ENCODE results near the gene OPN1MW2. TPM values are rescaled to one million over a fixed set of nuclear protein-coding genes. Genes with fewer than 3 reads are reported as not detected.
"Not testable (repeated sequence)": the region's sequence is repeated elsewhere in the genome, so short reads cannot be mapped to it uniquely, and the experiment has no call there.

Gene OPN1MW2
- total RNA-seq: not detected

- DNase-seq; H3K4me1 ChIP-seq; H3K27me3 ChIP-seq; H3K9me3 ChIP-seq; H3K36me3 ChIP-seq (replicated peaks in 1 of 2; ENCODE audit: insufficient read depth in 1 of 2, low read depth in 2 of 2); ATAC-seq; H3K27ac ChIP-seq; H3K4me3 ChIP-seq; intact Hi-C loops (cut with DNase I): not testable (repeated sequence)
- WGBS, 2 donors: no CpG with 5 or more reads among the region's 16 CpGs
Measured at GRCh38 chrX:154219456-154219855, at the start of gene OPN1MW2. Gene OPN1MW2, plus strand, starts transcription at chrX:154219756. Its CDS starts 60 bp downstream, at chrX:154219816.

- ATAC-seq: peak; percentile 45
Measured at GRCh38 chrX:154172535-154172943, 47.0 kb upstream of the OPN1MW2 start.

GRCh38 chrX:154174356-154174755 is 45.2 kb upstream of the OPN1MW2 start:
- H3K36me3 ChIP-seq (replicated peaks in 1 of 2; ENCODE audit: insufficient read depth in 1 of 2, low read depth in 2 of 2); H3K4me3 ChIP-seq; H3K9me3 ChIP-seq; H3K27ac ChIP-seq; DNase-seq; H3K4me1 ChIP-seq; H3K27me3 ChIP-seq; ATAC-seq; intact Hi-C loops (cut with DNase I): not testable (repeated sequence)
- WGBS, 2 donors: no CpG with 5 or more reads among the region's 10 CpGs

More at GRCh38 chrX:154172535-154172943, 47.0 kb upstream of the OPN1MW2 start:
- H3K4me3 ChIP-seq; H3K4me1 ChIP-seq; DNase-seq; H3K27ac ChIP-seq; H3K27me3 ChIP-seq; H3K9me3 ChIP-seq; intact Hi-C loops (cut with DNase I); H3K36me3 ChIP-seq (replicated peaks in 1 of 2; ENCODE audit: insufficient read depth in 1 of 2, low read depth in 2 of 2): not testable (repeated sequence)
- no CpG with 5 or more reads among the region's 11 CpGs for WGBS, 2 donors

GRCh38 chrX:154182296-154182695 is 37.3 kb upstream of the OPN1MW2 start, which contains the start of gene OPN1MW:
Gene OPN1MW, plus strand, starts transcription at chrX:154182596. Its CDS starts 82 bp downstream, at chrX:154182678.
- H3K27ac ChIP-seq; H3K27me3 ChIP-seq; H3K4me3 ChIP-seq; H3K36me3 ChIP-seq (replicated peaks in 1 of 2; ENCODE audit: insufficient read depth in 1 of 2, low read depth in 2 of 2); DNase-seq; ATAC-seq; H3K9me3 ChIP-seq; H3K4me1 ChIP-seq; intact Hi-C loops (cut with DNase I): not testable (repeated sequence)
- WGBS, 2 donors: no CpG with 5 or more reads among the region's 14 CpGs

- no CpG with 5 or more reads among the region's 8 CpGs for WGBS, 2 donors
- H3K9me3 ChIP-seq; H3K4me1 ChIP-seq; H3K36me3 ChIP-seq (replicated peaks in 1 of 2; ENCODE audit: insufficient read depth in 1 of 2, low read depth in 2 of 2); H3K27me3 ChIP-seq; H3K27ac ChIP-seq; DNase-seq; ATAC-seq; intact Hi-C loops (cut with DNase I); H3K4me3 ChIP-seq: not testable (repeated sequence)
Measured at GRCh38 chrX:154183794-154184193, 35.8 kb upstream of the OPN1MW2 start.

- H3K36me3 ChIP-seq (replicated peaks in 1 of 2; ENCODE audit: insufficient read depth in 1 of 2, low read depth in 2 of 2); H3K4me3 ChIP-seq; H3K27ac ChIP-seq; ATAC-seq; intact Hi-C loops (cut with DNase I); H3K4me1 ChIP-seq; DNase-seq; H3K9me3 ChIP-seq; H3K27me3 ChIP-seq: not testable (repeated sequence)
- WGBS, 2 donors: no CpG with 5 or more reads among the region's 8 CpGs
Measured at GRCh38 chrX:154192846-154193245, 26.7 kb upstream of the OPN1MW2 start.

GRCh38 chrX:154194316-154194715 is 25.2 kb upstream of the OPN1MW2 start:
- H3K36me3 ChIP-seq (replicated peaks in 1 of 2; ENCODE audit: insufficient read depth in 1 of 2, low read depth in 2 of 2); ATAC-seq; H3K4me3 ChIP-seq; DNase-seq; H3K9me3 ChIP-seq; intact Hi-C loops (cut with DNase I); H3K4me1 ChIP-seq; H3K27ac ChIP-seq; H3K27me3 ChIP-seq: not testable (repeated sequence)
- WGBS, 2 donors: no CpG with 5 or more reads among the region's 2 CpGs

GRCh38 chrX:154196466-154196865 is 23.1 kb upstream of the OPN1MW2 start:
- H3K9me3 ChIP-seq; H3K27me3 ChIP-seq; H3K36me3 ChIP-seq (replicated peaks in 1 of 2; ENCODE audit: insufficient read depth in 1 of 2, low read depth in 2 of 2); H3K4me3 ChIP-seq; H3K27ac ChIP-seq; ATAC-seq; H3K4me1 ChIP-seq; intact Hi-C loops (cut with DNase I); DNase-seq: not testable (repeated sequence)
- no CpG with 5 or more reads among the region's 15 CpGs for WGBS, 2 donors

GRCh38 chrX:154209670-154210418 is 9.7 kb upstream of the OPN1MW2 start:
- H3K9me3 ChIP-seq; H3K27ac ChIP-seq; H3K36me3 ChIP-seq (replicated peaks in 1 of 2; ENCODE audit: insufficient read depth in 1 of 2, low read depth in 2 of 2); H3K27me3 ChIP-seq; intact Hi-C loops (cut with DNase I); H3K4me3 ChIP-seq; DNase-seq; H3K4me1 ChIP-seq: not testable (repeated sequence)
- no CpG with 5 or more reads among the region's 21 CpGs for WGBS, 2 donors
- peak; percentile 53 for ATAC-seq

GRCh38 chrX:154211057-154211456 is 8.5 kb upstream of the OPN1MW2 start:
- H3K27me3 ChIP-seq; H3K4me1 ChIP-seq; H3K27ac ChIP-seq; ATAC-seq; intact Hi-C loops (cut with DNase I); H3K9me3 ChIP-seq; H3K4me3 ChIP-seq; H3K36me3 ChIP-seq (replicated peaks in 1 of 2; ENCODE audit: insufficient read depth in 1 of 2, low read depth in 2 of 2): not testable (repeated sequence)
- peak in 1 of 4 donors; percentile 1 for DNase-seq
- 65 to 72% methylated on average over 4 to 6 of the region's 9 CpGs for WGBS, 2 donors

GRCh38 chrX:154211499-154211898 is 8.1 kb upstream of the OPN1MW2 start:
- no CpG with 5 or more reads among the region's 10 CpGs for WGBS, 2 donors
- H3K27ac ChIP-seq; DNase-seq; H3K36me3 ChIP-seq (replicated peaks in 1 of 2; ENCODE audit: insufficient read depth in 1 of 2, low read depth in 2 of 2); intact Hi-C loops (cut with DNase I); H3K27me3 ChIP-seq; ATAC-seq; H3K4me3 ChIP-seq; H3K9me3 ChIP-seq; H3K4me1 ChIP-seq: not testable (repeated sequence)

GRCh38 chrX:154225292-154225691 is 5.7 kb downstream of the OPN1MW2 start:
- DNase-seq; intact Hi-C loops (cut with DNase I); H3K36me3 ChIP-seq (replicated peaks in 1 of 2; ENCODE audit: insufficient read depth in 1 of 2, low read depth in 2 of 2); H3K4me3 ChIP-seq; H3K9me3 ChIP-seq; H3K4me1 ChIP-seq; ATAC-seq; H3K27me3 ChIP-seq; H3K27ac ChIP-seq: not testable (repeated sequence)
- WGBS, 2 donors: no CpG with 5 or more reads among the region's 6 CpGs
